ENCODE measurements around the gene KANSL1L. TPM values are rescaled to one million over a fixed set of nuclear protein-coding genes. Genes with fewer than 3 reads are reported as not detected.

Gene KANSL1L
- polyA plus RNA-seq, 1 donor (not counting 4 experiments of a cell fraction or from before 2014, with no cell fraction given) = 4.7 TPM

- Histone ChIP-seq H3K9ac (ENCODE audit: control insufficient read depth, extremely low read depth, insufficient read depth, low read length) (no peak overlapping the region), H3K27ac (ENCODE audit: control insufficient read depth, insufficient read depth, low read length) (no peak overlapping the region), H3K4me1 (ENCODE audit: control insufficient read depth, extremely low read depth, insufficient read depth, low read length) (no peaks in the 10 kb centered on the region), H3K4me2 (ENCODE audit: control insufficient read depth, extremely low read depth, insufficient read depth, low read depth, low read length) (no peak overlapping the region), H2AFZ (ENCODE audit: control insufficient read depth, low read length) (no peak overlapping the region), H3K9me1 (ENCODE audit: control insufficient read depth, extremely low read depth, insufficient read depth, low read length) (no peaks in the 10 kb centered on the region), H3K9me3 (ENCODE audit: control insufficient read depth, low read depth, low read length) (no peaks in the 10 kb centered on the region), H3K36me3 (ENCODE audit: control insufficient read depth in 2 of 2, extremely low read depth in 1 of 2, insufficient read depth in 2 of 2, low read length in 2 of 2) (no peaks in the 10 kb centered on the region), H3K79me2 (ENCODE audit: control insufficient read depth, insufficient read depth, low read length) (no peaks in the 10 kb centered on the region), H3K27me3 (ENCODE audit: control insufficient read depth, extremely low read depth, insufficient read depth, low read length) (no peaks in the 10 kb centered on the region), H3K4me3 (ENCODE audit: control insufficient read depth in 2 of 3, extremely low read depth in 1 of 3, insufficient read depth in 2 of 3, low read depth in 1 of 3, low read length in 3 of 3) (no peak overlapping the region), H4K20me1 (ENCODE audit: control insufficient read depth, extremely low read depth, insufficient read depth, low read length) (no peaks in the 10 kb centered on the region)
- FAIRE-seq (no peak), DNase-seq (ENCODE audit: low read depth, low spot score) (no peak)
- dilution Hi-C loops (cut with MboI; ENCODE audit: extremely low pct_ligation_motif_present, low sequenced_read_pairs) = no loop called here
- TF ChIP-seq EZH2 (IDR thresholded peaks at IDR 0.05; ENCODE audit: low read length) (no peak), CTCF (optimal IDR thresholded peaks at IDR 0.05 in 1 of 3, IDR thresholded peaks at IDR 0.05 in 1 of 3, conservative IDR thresholded peaks at IDR 0.05 in 1 of 3; ENCODE audit: extremely low read depth in 1 of 3, insufficient read depth in 2 of 3, low read length in 3 of 3) (no peak)
Observed at GRCh38 chr2:210063306-210063705, 107.9 kb downstream of the KANSL1L start.

GRCh38 chr2:210055825-210056224 is 115.4 kb downstream of the KANSL1L start:
- Histone ChIP-seq H3K9me1 (ENCODE audit: control insufficient read depth, extremely low read depth, insufficient read depth, low read length) (no peaks in the 10 kb centered on the region), H3K9me3 (ENCODE audit: control insufficient read depth, low read depth, low read length) (no peaks in the 10 kb centered on the region), H3K79me2 (ENCODE audit: control insufficient read depth, insufficient read depth, low read length) (no peaks in the 10 kb centered on the region), H3K4me2 (ENCODE audit: control insufficient read depth, extremely low read depth, insufficient read depth, low read depth, low read length) (no peak overlapping the region), H3K27me3 (ENCODE audit: control insufficient read depth, extremely low read depth, insufficient read depth, low read length) (no peaks in the 10 kb centered on the region), H3K4me1 (ENCODE audit: control insufficient read depth, extremely low read depth, insufficient read depth, low read length) (no peaks in the 10 kb centered on the region), H3K36me3 (ENCODE audit: control insufficient read depth in 2 of 2, extremely low read depth in 1 of 2, insufficient read depth in 2 of 2, low read length in 2 of 2) (no peaks in the 10 kb centered on the region), H2AFZ (ENCODE audit: control insufficient read depth, low read length) (no peak overlapping the region), H3K27ac (ENCODE audit: control insufficient read depth, insufficient read depth, low read length) (no peak overlapping the region), H3K4me3 (ENCODE audit: control insufficient read depth in 2 of 3, extremely low read depth in 1 of 3, insufficient read depth in 2 of 3, low read depth in 1 of 3, low read length in 3 of 3) (no peak overlapping the region), H3K9ac (ENCODE audit: control insufficient read depth, extremely low read depth, insufficient read depth, low read length) (no peak overlapping the region), H4K20me1 (ENCODE audit: control insufficient read depth, extremely low read depth, insufficient read depth, low read length) (no peaks in the 10 kb centered on the region)
- TF ChIP-seq EZH2 (IDR thresholded peaks at IDR 0.05; ENCODE audit: low read length) (no peak), CTCF (optimal IDR thresholded peaks at IDR 0.05 in 1 of 3, IDR thresholded peaks at IDR 0.05 in 1 of 3, conservative IDR thresholded peaks at IDR 0.05 in 1 of 3; ENCODE audit: extremely low read depth in 1 of 3, insufficient read depth in 2 of 3, low read length in 3 of 3) (no peak)
- DNase-seq (ENCODE audit: low read depth, low spot score) = no peak
- FAIRE-seq = no peak
- dilution Hi-C loops (cut with MboI; ENCODE audit: extremely low pct_ligation_motif_present, low sequenced_read_pairs) = no loop called here

Measured in keratinocyte (primary cell).